ENCODE data around the gene TLL1. TPM values are rescaled to one million over a fixed set of nuclear protein-coding genes. Genes with fewer than 3 reads are reported as not detected.
A peak's percentile ranks its signal among the peaks of the same experiment; 100 is the strongest.

Gene TLL1
- total and polyA plus RNA-seq, 2 donors (not counting 3 experiments of a cell fraction or from before 2014, with no cell fraction given): 0.41 to 1.4 TPM

DNA sequence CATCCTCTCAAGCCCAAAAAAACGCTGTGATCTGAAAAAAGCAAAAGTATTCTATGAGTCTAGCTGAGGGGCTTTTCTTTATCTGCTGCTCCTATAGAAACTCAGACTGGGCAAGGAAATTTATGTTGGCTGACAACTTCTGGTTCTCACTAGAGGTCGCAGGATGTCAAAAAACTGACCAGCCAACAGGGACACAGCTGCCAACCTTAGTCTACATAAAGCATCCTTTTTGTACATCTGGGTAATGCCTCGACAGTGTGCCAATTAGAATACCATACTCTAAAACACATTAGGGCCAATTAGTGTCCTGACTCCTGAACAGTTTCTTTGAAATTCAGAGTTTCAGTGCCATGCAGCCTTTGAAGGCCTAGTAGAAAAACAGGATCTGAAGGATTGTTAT lies 8.8 kb upstream of the TLL1 start:
- H3K36me3 ChIP-seq (ENCODE audit: control insufficient read depth in 2 of 2, extremely low read depth in 1 of 2, insufficient read depth in 2 of 2, low read length in 2 of 2): no peaks in the 10 kb centered on the region
- TF ChIP-seq POLR2AphosphoS5 (IDR thresholded peaks at IDR 0.05; ENCODE audit: insufficient read depth, low read depth, low read length): no peak
- TF ChIP-seq, protein P1, sequence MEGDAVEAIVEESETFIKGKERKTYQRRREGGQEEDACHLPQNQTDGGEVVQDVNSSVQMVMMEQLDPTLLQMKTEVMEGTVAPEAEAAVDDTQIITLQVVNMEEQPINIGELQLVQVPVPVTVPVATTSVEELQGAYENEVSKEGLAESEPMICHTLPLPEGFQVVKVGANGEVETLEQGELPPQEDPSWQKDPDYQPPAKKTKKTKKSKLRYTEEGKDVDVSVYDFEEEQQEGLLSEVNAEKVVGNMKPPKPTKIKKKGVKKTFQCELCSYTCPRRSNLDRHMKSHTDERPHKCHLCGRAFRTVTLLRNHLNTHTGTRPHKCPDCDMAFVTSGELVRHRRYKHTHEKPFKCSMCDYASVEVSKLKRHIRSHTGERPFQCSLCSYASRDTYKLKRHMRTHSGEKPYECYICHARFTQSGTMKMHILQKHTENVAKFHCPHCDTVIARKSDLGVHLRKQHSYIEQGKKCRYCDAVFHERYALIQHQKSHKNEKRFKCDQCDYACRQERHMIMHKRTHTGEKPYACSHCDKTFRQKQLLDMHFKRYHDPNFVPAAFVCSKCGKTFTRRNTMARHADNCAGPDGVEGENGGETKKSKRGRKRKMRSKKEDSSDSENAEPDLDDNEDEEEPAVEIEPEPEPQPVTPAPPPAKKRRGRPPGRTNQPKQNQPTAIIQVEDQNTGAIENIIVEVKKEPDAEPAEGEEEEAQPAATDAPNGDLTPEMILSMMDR (IDR thresholded peaks at IDR 0.05; ENCODE audit: extremely low read depth in 1 of 2, insufficient read depth in 1 of 2, low read depth in 1 of 2, low read length in 2 of 2): peak in 1 of 2 donors; percentile 1
- H2AFZ ChIP-seq (ENCODE audit: low read depth, low read length): no peak overlapping the region
- ChIA-PET CTCF (interaction anchor here (0.6 to 2.2 kb wide), 5 partner anchors 9 to 371 kb away, joined by 3 to 10 read pairs (median 4); no protein-coding TSS in a partner anchor), POLR2A (no interaction called here)
- H4K20me1 ChIP-seq (replicated peaks; ENCODE audit: control insufficient read depth, extremely low read depth, insufficient read depth, low read length): no peaks in the 10 kb centered on the region
- no peak overlapping the region for H3K4me3 ChIP-seq (replicated peaks in 1 of 3; ENCODE audit: insufficient read depth in 1 of 3, low read depth in 1 of 3, low read length in 3 of 3)
- H3K9me3 ChIP-seq (replicated peaks; ENCODE audit: control insufficient read depth, insufficient read depth, low read length): no peaks in the 10 kb centered on the region
- no peaks in the 10 kb centered on the region for H3K27me3 ChIP-seq (ENCODE audit: control insufficient read depth in 2 of 2, insufficient read depth in 2 of 2, low read length in 2 of 2)
- no peak overlapping the region for H3K4me2 ChIP-seq (ENCODE audit: insufficient read depth, low read length)
- peak; percentile 75 for FAIRE-seq
- intact Hi-C loops (cut with micrococcal nuclease): loop anchor here (1.0 kb wide), 1 partner anchor 228 kb away; no protein-coding TSS in a partner anchor
- dilution Hi-C loops (cut with MboI; ENCODE audit: extremely low pct_ligation_motif_present, low sequenced_read_pairs): no loop called here
- H3K9ac ChIP-seq (replicated peaks; ENCODE audit: extremely low read depth, insufficient read depth, low read length): no peak overlapping the region
- no peak overlapping the region for H3K27ac ChIP-seq (ENCODE audit: insufficient read depth, low read depth, low read length)
- no peaks in the 10 kb centered on the region for H3K9me1 ChIP-seq (replicated peaks; ENCODE audit: control insufficient read depth, extremely low read depth, insufficient read depth, low read length)
- no TSS peak for BruUV-seq (replicated peaks)
- DNase-seq (ENCODE audit: low read depth, low spot score): peak; percentile 36
- no peaks in the 10 kb centered on the region for H3K4me1 ChIP-seq (ENCODE audit: control insufficient read depth, extremely low read depth, insufficient read depth, low read length)
- H3K79me2 ChIP-seq (ENCODE audit: control insufficient read depth, insufficient read depth, low read length): no peaks in the 10 kb centered on the region

DNA sequence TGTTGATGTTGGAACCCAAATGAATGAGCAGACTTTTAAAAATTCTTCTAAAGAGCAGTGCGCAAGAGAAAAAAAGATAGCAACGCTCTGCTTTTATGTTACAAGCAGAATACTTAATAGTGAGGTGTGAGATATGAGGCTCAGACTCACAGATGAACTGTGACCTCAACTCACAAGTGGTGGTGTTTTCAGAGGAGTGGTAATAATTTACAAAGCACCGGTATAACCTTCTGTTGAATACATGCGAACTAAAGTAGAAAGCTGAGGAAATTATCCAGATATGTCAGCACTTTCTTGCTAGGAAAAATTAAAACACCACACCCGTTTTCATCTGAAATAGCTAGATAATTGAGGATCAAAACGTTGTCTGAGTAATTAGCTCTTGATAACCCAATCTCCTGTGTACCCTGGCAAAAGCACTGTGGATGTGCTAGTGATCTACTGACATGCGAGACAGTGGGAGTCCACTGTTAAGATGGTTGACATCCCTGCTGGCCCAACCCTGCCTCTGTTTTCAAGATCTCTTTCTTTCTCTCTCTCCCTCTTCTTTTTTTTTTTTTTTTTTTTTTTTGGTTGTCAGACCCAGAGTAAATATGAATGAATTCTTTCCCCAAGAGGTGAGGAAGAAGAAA lies 6.9 kb upstream of the TLL1 start:
- no peaks in the 10 kb centered on the region for H3K9me1 ChIP-seq (replicated peaks; ENCODE audit: control insufficient read depth, extremely low read depth, insufficient read depth, low read length)
- H3K27ac ChIP-seq (ENCODE audit: insufficient read depth, low read depth, low read length): no peak overlapping the region
- FAIRE-seq (no peak), DNase-seq (ENCODE audit: low read depth, low spot score) (no peak)
- dilution Hi-C loops (cut with MboI; ENCODE audit: extremely low pct_ligation_motif_present, low sequenced_read_pairs): no loop called here
- no TSS peak for BruUV-seq (replicated peaks)
- H2AFZ ChIP-seq (ENCODE audit: low read depth, low read length): peak overlapping the region; percentile 3
- no peak for TF ChIP-seq MYC (IDR thresholded peaks at IDR 0.05; ENCODE audit: low read depth, low read length)
- TF ChIP-seq POLR2AphosphoS5 (IDR thresholded peaks at IDR 0.05; ENCODE audit: insufficient read depth, low read depth, low read length): no peak
- no peak for TF ChIP-seq EZH2 (IDR thresholded peaks at IDR 0.05; ENCODE audit: borderline replicate concordance, low read depth, low read length, severe bottlenecking)
- TF ChIP-seq, protein P2, sequence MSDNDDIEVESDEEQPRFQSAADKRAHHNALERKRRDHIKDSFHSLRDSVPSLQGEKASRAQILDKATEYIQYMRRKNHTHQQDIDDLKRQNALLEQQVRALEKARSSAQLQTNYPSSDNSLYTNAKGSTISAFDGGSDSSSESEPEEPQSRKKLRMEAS (IDR thresholded peaks at IDR 0.05; ENCODE audit: insufficient read depth, insufficient read length): no peak
- TF ChIP-seq, protein P1 (IDR thresholded peaks at IDR 0.05; ENCODE audit: extremely low read depth in 1 of 2, insufficient read depth in 1 of 2, low read depth in 1 of 2, low read length in 2 of 2): no peak
- TF ChIP-seq POLR2A (IDR thresholded peaks at IDR 0.05; ENCODE audit: low read depth, low read length): no peak
- TF ChIP-seq GATA2 (IDR thresholded peaks at IDR 0.05; ENCODE audit: insufficient read depth, insufficient read length, low read depth, low read length): no peak
- TF ChIP-seq FOS (IDR thresholded peaks at IDR 0.05; ENCODE audit: borderline replicate concordance, insufficient read depth, low read length): no peak
- TF ChIP-seq JUN (IDR thresholded peaks at IDR 0.05; ENCODE audit: borderline replicate concordance, insufficient read depth, insufficient read length, low read depth): no peak
- ChIA-PET CTCF (interaction anchor here (0.7 to 1.8 kb wide), 4 partner anchors 8 to 373 kb away, joined by 3 to 6 read pairs (median 4); no protein-coding TSS in a partner anchor), POLR2A (no interaction called here)
- H3K9me3 ChIP-seq (replicated peaks; ENCODE audit: control insufficient read depth, insufficient read depth, low read length): no peaks in the 10 kb centered on the region
- no peaks in the 10 kb centered on the region for H3K4me1 ChIP-seq (ENCODE audit: control insufficient read depth, extremely low read depth, insufficient read depth, low read length)
- no peak overlapping the region for H3K4me3 ChIP-seq (replicated peaks in 1 of 3; ENCODE audit: insufficient read depth in 1 of 3, low read depth in 1 of 3, low read length in 3 of 3)
- no peaks in the 10 kb centered on the region for H3K27me3 ChIP-seq (ENCODE audit: control insufficient read depth in 2 of 2, insufficient read depth in 2 of 2, low read length in 2 of 2)
- no peak overlapping the region for H3K4me2 ChIP-seq (ENCODE audit: insufficient read depth, low read length)
- intact Hi-C loops (cut with micrococcal nuclease): no loop called here
- H3K79me2 ChIP-seq (ENCODE audit: control insufficient read depth, insufficient read depth, low read length): no peaks in the 10 kb centered on the region
- H3K36me3 ChIP-seq (ENCODE audit: control insufficient read depth in 2 of 2, extremely low read depth in 1 of 2, insufficient read depth in 2 of 2, low read length in 2 of 2): no peaks in the 10 kb centered on the region
- H3K9ac ChIP-seq (replicated peaks; ENCODE audit: extremely low read depth, insufficient read depth, low read length): no peak overlapping the region
- H4K20me1 ChIP-seq (replicated peaks; ENCODE audit: control insufficient read depth, extremely low read depth, insufficient read depth, low read length): no peaks in the 10 kb centered on the region

Data from endothelial cell of umbilical vein (primary cell).